H1 (cell line): Measurements from ENCODE around the gene PANX3. TPM values are rescaled to one million over a fixed set of nuclear protein-coding genes. Genes with fewer than 3 reads are reported as not detected.

Source experiments
- CTCF ChIA-PET: fragments of 300-600 bp; sonication (Branson Sonifier 250); formaldehyde crosslinking; loops from one replicate; lab custom pipeline; 2021; ENCODE audit not compliant: partially characterized antibody; lab: Charles Lee
- POLR2A ChIA-PET: fragments of 300-600 bp; sonication (Branson Sonifier 250); formaldehyde crosslinking; loops from one replicate; lab custom pipeline; 2021; ENCODE audit warnings: inconsistent platforms; ENCODE audit not compliant: partially characterized antibody; lab: Charles Lee
- DNase-seq, 2 experiments: peaks; one replicate each; pipeline versions ENCODE4 v3.0.0 to v3.0.0-alpha.2; 2010 to 2022; ENCODE audit warnings: low spot score in 2 of 2, low read depth in 1 of 2, mixed read lengths in 1 of 2
- FAIRE-seq: peaks from 2 replicates; lab custom pipeline; 2011; peaks lifted over from hg19 to GRCh38; lab: Jason Lieb, UNC
- H2AFZ ChIP-seq: 2 replicates; pipeline ENCODE4 v1.8.1; 2012; ENCODE audit warnings: low read length, inconsistent platforms
- H2AK5ac ChIP-seq: 2 replicates; pipeline ENCODE4 v1.6.1; 2013; ENCODE audit warnings: low read depth, low read length
- H2BK120ac ChIP-seq: replicated peaks from 2 replicates; pipeline ENCODE3; 2013; ENCODE audit warnings: low read depth, low read length, inconsistent platforms
- H2BK12ac ChIP-seq: 2 replicates; pipeline ENCODE4 v1.6.1; 2013; ENCODE audit warnings: low read depth, low read length
- H2BK15ac ChIP-seq: 2 replicates; pipeline ENCODE4 v1.6.1; 2013; ENCODE audit warnings: low read length
- H2BK20ac ChIP-seq: 2 replicates; pipeline ENCODE4 v1.6.1; 2013; ENCODE audit warnings: low read length
- H2BK5ac ChIP-seq: 2 replicates; pipeline ENCODE4 v1.6.1; 2013; ENCODE audit warnings: low read depth, low read length
- H3K14ac ChIP-seq: 2 replicates; pipeline ENCODE4 v1.6.1; 2013; ENCODE audit warnings: inconsistent platforms; ENCODE audit not compliant: insufficient read length
- H3K18ac ChIP-seq: 2 replicates; pipeline ENCODE4 v1.6.1; 2013; ENCODE audit warnings: low read length; ENCODE audit errors: extremely low read depth
- H3K23ac ChIP-seq: 2 replicates; pipeline ENCODE4 v1.6.1; 2013; ENCODE audit warnings: inconsistent platforms; ENCODE audit not compliant: insufficient read length
- H3K23me2 ChIP-seq: 2 replicates; pipeline ENCODE4 v1.6.1; 2013; ENCODE audit warnings: low read depth, low read length
- H3K27ac ChIP-seq: 2 replicates; pipeline ENCODE4 v1.6.1; 2011; ENCODE audit warnings: low read depth, low read length, inconsistent platforms
- H3K27me3 ChIP-seq, 4 experiments: replicated peaks in 1 of 4; 1 replicate in 1 of 4; 2 replicates in 3 of 4; pipeline versions ENCODE4 v1.6.1 to v1.8.1; 2011 to 2013; ENCODE audit warnings: low read length in 3 of 4, mild to moderate bottlenecking in 3 of 4, inconsistent platforms in 2 of 4, mixed read lengths in 2 of 4, moderate library complexity in 1 of 4; ENCODE audit not compliant: control insufficient read depth in 3 of 4, insufficient read depth in 3 of 4; ENCODE audit errors: extremely low read depth in 1 of 4
- H3K36me3 ChIP-seq, 4 experiments: 2 replicates each; pipeline versions ENCODE4 v1.6.1 to v1.8.1; 2011 to 2013; ENCODE audit warnings: mild to moderate bottlenecking in 4 of 4, low read length in 3 of 4, moderate library complexity in 2 of 4, control low read depth in 1 of 4, inconsistent platforms in 1 of 4; ENCODE audit not compliant: insufficient read depth in 4 of 4, control insufficient read depth in 2 of 4
- H3K4ac ChIP-seq: replicated peaks from 2 replicates; pipeline ENCODE3; 2013; ENCODE audit warnings: low read length, low read depth, mixed read lengths, inconsistent platforms; ENCODE audit not compliant: insufficient read length
- H3K4me1 ChIP-seq, 4 experiments: replicated peaks in 1 of 4; 1 replicate in 1 of 4; 2 replicates in 3 of 4; pipeline versions ENCODE4 v1.6.1 to v1.8.1; 2011 to 2013; ENCODE audit warnings: low read length in 3 of 4, inconsistent platforms in 2 of 4, mixed read lengths in 1 of 4; ENCODE audit not compliant: insufficient read depth in 4 of 4, control insufficient read depth in 3 of 4
- H3K4me2 ChIP-seq, 2 experiments: 2 replicates each; pipeline versions ENCODE4 v1.6.1 to v1.8.1; 2011 to 2013; ENCODE audit warnings: low read depth in 2 of 2, low read length in 2 of 2, control low read depth in 1 of 2, inconsistent platforms in 1 of 2, mild to moderate bottlenecking in 1 of 2; ENCODE audit not compliant: insufficient read depth in 1 of 2
- H3K4me3 ChIP-seq, 4 experiments: fragments of 200-600, 300-600 bp in 1 of 4; sonication (generic), shearing (Covaris generic), sonication (Bioruptor Twin) in 1 of 4; 2 replicates each; pipeline versions ENCODE4 v1.5.1 to v1.8.1; 2011 to 2016; ENCODE audit warnings: low read length in 4 of 4, low read depth in 3 of 4, control low read depth in 2 of 4, inconsistent platforms in 2 of 4, mild to moderate bottlenecking in 2 of 4, mixed read lengths in 1 of 4, moderate library complexity in 1 of 4; ENCODE audit not compliant: insufficient read depth in 2 of 4; ENCODE audit errors: extremely low read depth in 1 of 4
- H3K56ac ChIP-seq: replicated peaks from 2 replicates; pipeline ENCODE3; 2013; ENCODE audit warnings: low read depth, mild to moderate bottlenecking, mixed read lengths, low read length, inconsistent platforms; ENCODE audit not compliant: insufficient read length
- H3K79me1 ChIP-seq: 2 replicates; pipeline ENCODE4 v1.6.1; 2013; ENCODE audit warnings: low read depth, low read length, control low read depth
- H3K79me2 ChIP-seq, 2 experiments: 2 replicates each; pipeline versions ENCODE4 v1.6.1 to v1.8.1; 2012 to 2013; ENCODE audit warnings: low read length in 2 of 2, mild to moderate bottlenecking in 2 of 2, inconsistent platforms in 1 of 2; ENCODE audit not compliant: insufficient read depth in 2 of 2, control insufficient read depth in 1 of 2
- H3K9ac ChIP-seq, 4 experiments: replicated peaks in 1 of 4; 1 replicate in 1 of 4; 2 replicates in 3 of 4; pipeline versions ENCODE4 v1.6.1 to v1.8.1; 2011 to 2013; ENCODE audit warnings: low read depth in 3 of 4, low read length in 3 of 4, control low read depth in 2 of 4, mild to moderate bottlenecking in 2 of 4, moderate library complexity in 2 of 4, inconsistent platforms in 1 of 4; ENCODE audit errors: extremely low read depth in 1 of 4
- H3K9me3 ChIP-seq, 2 experiments: 2 replicates each; pipeline versions ENCODE4 v1.6.1 to v1.8.1; 2012 to 2013; ENCODE audit warnings: mild to moderate bottlenecking in 2 of 2, moderate library complexity in 2 of 2, control low read depth in 1 of 2, inconsistent platforms in 1 of 2, low read depth in 1 of 2, low read length in 1 of 2, mixed read lengths in 1 of 2; ENCODE audit not compliant: insufficient read depth in 2 of 2
- H4K20me1 ChIP-seq, 2 experiments: replicated peaks in 1 of 2; 2 replicates each; pipeline versions ENCODE3 to v1.8.1; 2011 to 2013; ENCODE audit warnings: inconsistent platforms in 2 of 2, low read length in 2 of 2, mild to moderate bottlenecking in 1 of 2; ENCODE audit not compliant: insufficient read depth in 2 of 2, control insufficient read depth in 1 of 2
- H4K5ac ChIP-seq: 2 replicates; pipeline ENCODE4 v1.6.1; 2013; ENCODE audit warnings: low read length, low read depth, mixed read lengths, inconsistent platforms; ENCODE audit not compliant: insufficient read length
- H4K8ac ChIP-seq: 2 replicates; pipeline ENCODE4 v1.8.0; 2013; ENCODE audit warnings: mild to moderate bottlenecking, moderate library complexity, low read length, inconsistent platforms; ENCODE audit not compliant: insufficient read depth; ENCODE audit errors: extremely low read depth
- H4K91ac ChIP-seq: replicated peaks from 2 replicates; pipeline ENCODE3; 2013; ENCODE audit warnings: low read length, mixed read lengths, inconsistent platforms; ENCODE audit not compliant: insufficient read length
- ATF3 ChIP-seq: IDR thresholded peaks from 2 replicates; pipeline ENCODE4 v1.6.1; 2011; ENCODE audit warnings: low read depth, mild to moderate bottlenecking, low read length; ENCODE audit not compliant: insufficient read depth
- EGR1 ChIP-seq: IDR thresholded peaks from 2 replicates; pipeline ENCODE4 v1.6.1; 2011; ENCODE audit warnings: low read depth, low read length, borderline replicate concordance
- FOSL1 ChIP-seq: IDR thresholded peaks from 2 replicates; pipeline ENCODE4 v1.6.1; 2011; ENCODE audit warnings: mild to moderate bottlenecking, low read depth, low read length, moderate library complexity; ENCODE audit not compliant: insufficient read depth
- MAX ChIP-seq: IDR thresholded peaks from 2 replicates; pipeline ENCODE4 v1.6.1; 2012; ENCODE audit warnings: inconsistent platforms
- NRF1 ChIP-seq: IDR thresholded peaks from 2 replicates; pipeline ENCODE4 v1.6.1; 2011; ENCODE audit warnings: mild to moderate bottlenecking, low read depth, low read length, improper control_type of control experiment
- SIN3A ChIP-seq, 2 experiments: IDR thresholded peaks in 1 of 2; conservative IDR thresholded peaks in 1 of 2; 2 replicates each; pipeline ENCODE4 v1.6.1; 2011 to 2012; ENCODE audit warnings: low read length in 2 of 2, improper control_type of control experiment in 1 of 2, low read depth in 1 of 2, mild to moderate bottlenecking in 1 of 2
- SIX5 ChIP-seq: IDR thresholded peaks from 2 replicates; pipeline ENCODE4 v1.6.1; 2011; ENCODE audit warnings: mild to moderate bottlenecking, low read depth, low read length
- SUZ12 ChIP-seq: fragments of 200-600 bp; sonication (generic); IDR thresholded peaks from 2 replicates; pipeline ENCODE4 v1.6.1; 2012; ENCODE audit warnings: mild to moderate bottlenecking, inconsistent platforms, low read length, moderate library complexity, mixed read lengths
- TCF12 ChIP-seq: IDR thresholded peaks from 2 replicates; pipeline ENCODE4 v1.6.1; 2011; ENCODE audit warnings: low read depth, mild to moderate bottlenecking, low read length
- YY1 ChIP-seq: IDR thresholded peaks from 2 replicates; pipeline ENCODE4 v1.6.1; 2011; ENCODE audit warnings: low read depth, mild to moderate bottlenecking, low read length
- WGBS, 2 experiments: shearing (Covaris generic) in 1 of 2; methylation state at CpG; one replicate each; pipeline versions ENCODE4 v1.1.6 to v1.1.7; 2013 to 2015; ENCODE audit warnings: low lambda C conversion rate in 2 of 2, mixed read lengths in 2 of 2, inconsistent platforms in 1 of 2, low coverage in 1 of 2, missing lambda C conversion rate in 1 of 2; ENCODE audit not compliant: insufficient replicate concordance in 2 of 2, insufficient coverage in 1 of 2, insufficient read length in 1 of 2; ENCODE audit errors: extremely low coverage in 1 of 2, missing lambda C conversion rate in 1 of 2; 5-methylcytosine and 5-hydroxymethylcytosine counted together
- polyA plus RNA-seq, 7 experiments: library from polyadenylated mRNA; depleted of rRNA in 3 of 7; stranded (reverse) in 5 of 7; unstranded in 2 of 7; fragments of >200 nt in 5 of 7; fragments of 200-250 nt in 2 of 7; gene quantifications; 1 replicate in 5 of 7; 2 replicates in 1 of 7; 4 replicates in 1 of 7; pipeline versions ENCODE4 v1.2.1 to v1.2.3, GENCODE V29; 2011 to 2013; ENCODE audit warnings: missing spikeins in 2 of 7, mixed read lengths in 2 of 7
- total RNA-seq: library from RNA; stranded (reverse); fragmentation: NEBNext Ultra II Directional; extraction: Animal tissue kit (Norgen Biotek cat#: 25700); gene quantifications from 2 replicates; pipeline ENCODE4 v1.2.1, GENCODE V29; 2021

PANX3 gene
- total and polyA plus RNA-seq, 2 of the 8 experiments (the other 6 are each of a cell fraction or from before 2014, with no cell fraction given): not detected

- Histone ChIP-seq H3K9ac (no peak overlapping the region), H3K79me1 (no peaks in the 10 kb centered on the region; the same call in 1 of the 2 replicates), H2BK12ac (no peak overlapping the region), H2BK5ac (no peak overlapping the region), H3K23ac (no peak overlapping the region), H3K79me2 (no peaks in the 10 kb centered on the region), H3K4me2 (no peak overlapping the region), H3K56ac (no peak overlapping the region), H3K36me3 (no peaks in the 10 kb centered on the region), H3K4ac (no peak overlapping the region), H3K4me1 (peaks cover 0 to 7% (median 4%) of the 10 kb centered on the region in 4 experiments; a peak in 4 of 7 replicates), H2AFZ (no peak overlapping the region), H4K91ac (no peak overlapping the region), H3K18ac (no peak overlapping the region), H3K27me3 (no peaks in the 10 kb centered on the region; a peak in 2 of 7 replicates), H4K5ac (no peak overlapping the region), H2BK15ac (no peak overlapping the region), H3K27ac (no peak overlapping the region), H3K4me3 (no peak overlapping the region), H3K23me2 (peaks cover 1% of the 10 kb centered on the region; the same call in 1 of the 2 replicates), H3K9me3 (no peaks in the 10 kb centered on the region), H2BK20ac (no peak overlapping the region), H2BK120ac (no peak overlapping the region), H4K20me1 (no peaks in the 10 kb centered on the region), H4K8ac (no peak overlapping the region)
- no peak for DNase-seq
- ChIA-PET POLR2A (no interaction called here), CTCF (interaction anchor here (0.6 to 6.0 kb wide), 9 partner anchors 9 to 204 kb away, joined by 3 to 42 read pairs (median 9); partner anchors contain the start of genes ESAM and ROBO3)
- 84% methylated on average over 4 of the region's 4 CpGs; no CpG with 5 or more reads in 1 of the 2 experiments for WGBS, 2 experiments
- TF ChIP-seq FOSL1 (no peak), SIN3A (conservative IDR thresholded peaks at IDR 0.05 in 1 of 2, IDR thresholded peaks at IDR 0.05 in 1 of 2; ENCODE audit: low read depth in 1 of 2, low read length in 2 of 2) (no peak), ATF3 (no peak), MAX (no peak), SUZ12 (no peak), YY1 (no peak), EGR1 (no peak), TCF12 (no peak), NRF1 (no peak), SIX5 (no peak)
- TF ChIP-seq, all 59 proteins: peak for 0
- FAIRE-seq: no peak
- no peak overlapping the region for H3K14ac ChIP-seq
- H2AK5ac ChIP-seq: no peak overlapping the region
Observed at GRCh38 chr11:124662106-124662505, 50.9 kb downstream of the PANX3 start.
